HG03039 (cell line): ENCODE data around the gene CCS.
"Not testable (repeated sequence)": the region's sequence is repeated elsewhere in the genome, so short reads cannot be mapped to it uniquely, and the experiment has no call there.

ENCODE experiments used
- ATAC-seq: cut with Tn5 transposase; IDR thresholded peaks from one replicate; pipeline ENCODE4 v1.9.1; 2021; ENCODE audit warnings: mild to moderate bottlenecking, moderate library complexity; ENCODE audit not compliant: unreplicated experiment

Gene CCS

GRCh38 chr11:66625041-66625751, 32.2 kb downstream of the CCS start:
- ATAC-seq: no peak

GRCh38 chr11:66625752-66626149, 32.8 kb downstream of the CCS start:
- ATAC-seq: no peak

GRCh38 chr11:66626382-66626781, 33.4 kb downstream of the CCS start:
- no peak for ATAC-seq

- ATAC-seq: no peak
Measured at GRCh38 chr11:66626926-66627325, 33.9 kb downstream of the CCS start.

GRCh38 chr11:66628061-66628603, 35.1 kb downstream of the CCS start:
- no peak for ATAC-seq

- ATAC-seq: no peak
Measured at GRCh38 chr11:66629356-66629755, 36.4 kb downstream of the CCS start.

GRCh38 chr11:66631883-66632282, 38.9 kb downstream of the CCS start:
- no peak for ATAC-seq

GRCh38 chr11:66632952-66633351, 40.0 kb downstream of the CCS start:
- no peak for ATAC-seq

GRCh38 chr11:66636411-66636810, 43.4 kb downstream of the CCS start:
- ATAC-seq: no peak

GRCh38 chr11:66637557-66638176, 44.7 kb downstream of the CCS start:
- ATAC-seq: no peak

- ATAC-seq: peak; percentile 93
Measured at GRCh38 chr11:66638177-66639065, 45.4 kb downstream of the CCS start, which contains the start of gene RBM4. Gene RBM4, plus strand, starts transcription at chr11:66638703. Its CDS starts 1,009 bp downstream, at chr11:66639712.

GRCh38 chr11:66639066-66639813, 46.3 kb downstream of the CCS start:
- no peak for ATAC-seq

GRCh38 chr11:66639814-66640340, 46.9 kb downstream of the CCS start:
- ATAC-seq: not testable (repeated sequence)

GRCh38 chr11:66641834-66642233, 48.8 kb downstream of the CCS start:
- ATAC-seq: no peak

- no peak for ATAC-seq
Measured at GRCh38 chr11:66643745-66644437, 50.9 kb downstream of the CCS start.

GRCh38 chr11:66646828-66647227, 53.8 kb downstream of the CCS start:
- ATAC-seq: no peak

- ATAC-seq: no peak
Measured at GRCh38 chr11:66649903-66650302, 56.9 kb downstream of the CCS start.

GRCh38 chr11:66651016-66651415, 58.0 kb downstream of the CCS start:
- ATAC-seq: no peak

- no peak for ATAC-seq
Measured at GRCh38 chr11:66652651-66653050, 59.7 kb downstream of the CCS start.

GRCh38 chr11:66653123-66653522, 60.1 kb downstream of the CCS start:
- ATAC-seq: no peak
